Epithelial cell of proximal tubule (primary cell): ENCODE measurements around the gene ING1. TPM values are rescaled to one million over a fixed set of nuclear protein-coding genes. Genes with fewer than 3 reads are reported as not detected.
"Not testable (repeated sequence)": the region's sequence is repeated elsewhere in the genome, so short reads cannot be mapped to it uniquely, and the experiment has no call there.

Experiments
- DNase-seq: peaks from one replicate; pipeline ENCODE4 v3.0.0-alpha.2; 2011; ENCODE audit warnings: low read depth
- H3K4me3 ChIP-seq: 2 replicates; pipeline ENCODE4 v1.5.1; 2011; ENCODE audit warnings: low read depth, mild to moderate bottlenecking, low read length
- total RNA-seq: library from RNA; depleted of rRNA; stranded (reverse); fragments of >200 nt; gene quantifications from 2 replicates; pipeline ENCODE4 v1.2.3, GENCODE V29; 2015
- TF ChIP-seq, protein P1 (sequence below): conservative IDR thresholded peaks from 2 replicates; pipeline ENCODE4 v1.5.1; 2012; ENCODE audit warnings: low read depth, mild to moderate bottlenecking, low read length

The ING1 gene
- total RNA-seq, 1 donor from 2014 or later = 14.1 TPM

DNA sequence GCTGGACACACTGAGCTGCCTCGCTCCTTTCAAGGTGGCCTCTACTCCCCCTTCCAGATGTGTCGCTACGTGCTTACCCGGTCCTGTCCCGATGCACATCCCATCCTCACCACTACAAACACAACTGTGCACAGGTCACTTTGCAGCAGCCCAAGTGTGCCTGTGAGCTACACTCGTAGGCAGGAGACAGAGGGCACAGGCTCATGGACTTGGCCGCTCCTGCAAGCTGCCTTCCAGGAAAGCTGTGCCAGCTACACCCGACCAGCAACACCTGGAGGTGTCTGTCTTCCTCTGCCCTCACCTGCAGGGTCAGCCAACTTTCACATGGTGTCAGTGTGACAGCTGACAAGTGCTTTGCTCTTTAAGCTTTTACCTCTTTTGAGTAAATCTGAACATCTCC is 23.0 kb upstream of the ING1 start:
- TF ChIP-seq, protein P1, sequence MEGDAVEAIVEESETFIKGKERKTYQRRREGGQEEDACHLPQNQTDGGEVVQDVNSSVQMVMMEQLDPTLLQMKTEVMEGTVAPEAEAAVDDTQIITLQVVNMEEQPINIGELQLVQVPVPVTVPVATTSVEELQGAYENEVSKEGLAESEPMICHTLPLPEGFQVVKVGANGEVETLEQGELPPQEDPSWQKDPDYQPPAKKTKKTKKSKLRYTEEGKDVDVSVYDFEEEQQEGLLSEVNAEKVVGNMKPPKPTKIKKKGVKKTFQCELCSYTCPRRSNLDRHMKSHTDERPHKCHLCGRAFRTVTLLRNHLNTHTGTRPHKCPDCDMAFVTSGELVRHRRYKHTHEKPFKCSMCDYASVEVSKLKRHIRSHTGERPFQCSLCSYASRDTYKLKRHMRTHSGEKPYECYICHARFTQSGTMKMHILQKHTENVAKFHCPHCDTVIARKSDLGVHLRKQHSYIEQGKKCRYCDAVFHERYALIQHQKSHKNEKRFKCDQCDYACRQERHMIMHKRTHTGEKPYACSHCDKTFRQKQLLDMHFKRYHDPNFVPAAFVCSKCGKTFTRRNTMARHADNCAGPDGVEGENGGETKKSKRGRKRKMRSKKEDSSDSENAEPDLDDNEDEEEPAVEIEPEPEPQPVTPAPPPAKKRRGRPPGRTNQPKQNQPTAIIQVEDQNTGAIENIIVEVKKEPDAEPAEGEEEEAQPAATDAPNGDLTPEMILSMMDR = no peak
- no peak for DNase-seq
- H3K4me3 ChIP-seq = no peak overlapping the region

DNA sequence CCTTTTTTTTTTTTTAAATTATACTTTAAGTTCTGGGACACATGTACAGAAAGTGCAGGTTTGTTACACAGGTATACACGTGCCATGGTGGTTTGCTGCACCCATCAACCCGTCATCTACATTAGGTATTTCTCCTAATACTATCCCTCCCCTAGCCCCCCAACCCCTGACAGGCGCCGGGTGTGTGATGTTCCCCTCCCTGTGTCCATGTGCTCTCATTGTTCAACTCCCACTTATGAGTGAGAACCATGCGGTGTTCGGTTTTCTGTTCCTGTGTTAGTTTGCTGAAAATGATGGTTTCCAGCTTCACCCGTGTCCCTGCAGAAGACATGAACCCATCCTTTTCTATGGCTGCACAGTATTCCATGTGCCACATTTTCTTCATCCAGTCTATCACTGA is 17.7 kb upstream of the ING1 start:
- DNase-seq = not testable (repeated sequence)

DNA sequence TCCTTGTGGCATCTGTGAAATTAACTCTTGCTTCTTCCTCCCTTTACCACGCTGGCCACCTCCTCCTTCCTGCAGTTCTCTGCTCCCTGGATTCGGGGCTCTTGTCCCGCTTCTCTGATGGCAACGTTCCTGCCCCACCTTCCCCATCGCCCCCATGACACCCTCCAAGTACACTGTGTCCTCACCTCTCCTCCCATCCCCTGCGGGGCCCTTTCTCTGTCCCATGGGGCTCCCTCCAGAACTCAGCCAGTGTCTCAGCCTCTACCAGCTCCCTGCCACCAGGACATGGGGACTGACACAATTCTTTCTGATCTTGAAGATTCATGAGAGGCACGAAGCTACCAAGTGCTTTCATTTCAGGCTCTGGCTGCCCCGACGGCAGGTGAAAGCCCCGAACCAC is 16.7 kb upstream of the ING1 start:
- H3K4me3 ChIP-seq = no peak overlapping the region
- TF ChIP-seq, protein P1 = no peak

More for the DNA sequence above, 17.7 kb upstream of the ING1 start:
- not testable (repeated sequence) for H3K4me3 ChIP-seq

GRCh38 chr13:110697842-110698241 is 15.7 kb upstream of the ING1 start:
- DNase-seq = no peak
- TF ChIP-seq, protein P1 = no peak
- H3K4me3 ChIP-seq = no peak overlapping the region

More for the DNA sequence above, 16.7 kb upstream of the ING1 start:
- DNase-seq = no peak

GRCh38 chr13:110698689-110699088 is 14.8 kb upstream of the ING1 start:
- no peak overlapping the region for H3K4me3 ChIP-seq
- TF ChIP-seq, protein P1 = no peak
- DNase-seq = no peak

GRCh38 chr13:110699148-110700145 is 14.1 kb upstream of the ING1 start:
- no peak for DNase-seq
- TF ChIP-seq, protein P1 = no peak
- H3K4me3 ChIP-seq = no peak overlapping the region

GRCh38 chr13:110700186-110700585 is 13.3 kb upstream of the ING1 start:
- DNase-seq = no peak
- no peak overlapping the region for H3K4me3 ChIP-seq
- TF ChIP-seq, protein P1 = no peak
